ENCODE measurements around the gene JAZF1. TPM values are rescaled to one million over a fixed set of nuclear protein-coding genes. Genes with fewer than 3 reads are reported as not detected.

Gene JAZF1
- total RNA-seq, 1 donor from 2014 or later: 6.4 TPM

DNA sequence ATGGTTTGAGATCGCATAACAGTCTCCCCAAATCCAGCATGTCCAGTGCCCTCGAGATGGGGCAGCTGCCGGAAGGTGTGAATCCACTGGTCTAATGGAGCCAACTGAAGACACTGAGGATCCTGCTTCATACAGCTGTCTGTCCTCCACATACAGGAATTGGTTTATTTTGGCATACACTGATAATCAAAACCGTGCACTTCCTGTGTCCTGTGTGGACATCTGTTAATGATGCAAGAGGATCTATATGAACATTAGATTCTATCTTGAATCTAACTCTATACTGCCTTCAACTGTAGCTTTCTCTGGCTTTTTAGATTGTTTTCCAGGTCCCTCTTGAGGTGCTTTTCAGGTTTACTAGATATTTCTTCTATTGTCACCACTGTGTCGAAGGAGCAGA lies 3.0 kb upstream of the JAZF1 start:
- Mint-ChIP-seq H3K9me3 (ENCODE audit: low read depth) (no peaks in the 10 kb centered on the region), H3K4me3 (ENCODE audit: low read depth) (no peak overlapping the region)
- no peak for TF ChIP-seq CTCF (IDR thresholded peaks at IDR 0.05; ENCODE audit: unreplicated experiment)

DNA sequence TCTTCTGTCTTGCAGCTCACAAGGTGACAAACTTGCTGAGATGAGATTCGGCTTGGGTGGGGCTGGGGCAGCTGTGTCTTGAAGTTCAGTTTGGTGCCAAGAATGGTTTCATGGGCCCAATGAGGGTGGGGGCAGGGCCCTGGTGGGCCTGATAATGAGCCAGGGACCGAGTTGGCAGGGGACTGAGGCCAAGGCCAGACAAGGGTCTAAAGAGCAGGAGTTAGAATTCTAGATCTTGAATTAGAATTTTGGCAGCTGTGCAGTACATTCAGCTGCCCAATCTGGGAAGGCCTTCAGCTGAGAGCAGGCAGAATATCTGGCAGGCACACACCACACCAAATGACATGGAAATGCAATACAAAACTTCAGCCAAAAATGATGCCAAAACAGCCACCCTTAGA lies 1.5 kb upstream of the JAZF1 start:
- Mint-ChIP-seq H3K27ac (no peak overlapping the region), H3K36me3 (ENCODE audit: insufficient read depth) (no peaks in the 10 kb centered on the region), H3K4me3 (ENCODE audit: low read depth) (peak overlapping the region; percentile 49), H3K9me3 (ENCODE audit: low read depth) (no peaks in the 10 kb centered on the region), H3K27me3 (peaks cover 52% of the 10 kb centered on the region), H3K4me1 (ENCODE audit: low read depth) (peaks cover 10% of the 10 kb centered on the region)
- no peak for DNase-seq (ENCODE audit: low spot score, unreplicated experiment)
- TF ChIP-seq CTCF (IDR thresholded peaks at IDR 0.05; ENCODE audit: unreplicated experiment): no peak

More for the DNA sequence above, 3.0 kb upstream of the JAZF1 start:
- peaks cover 57% of the 10 kb centered on the region for H3K27me3 Mint-ChIP-seq
- H3K4me1 Mint-ChIP-seq (ENCODE audit: low read depth): peaks cover 7% of the 10 kb centered on the region
- DNase-seq (ENCODE audit: low spot score, unreplicated experiment): no peak
- H3K36me3 Mint-ChIP-seq (ENCODE audit: insufficient read depth): no peaks in the 10 kb centered on the region
- H3K27ac Mint-ChIP-seq: no peak overlapping the region

DNA sequence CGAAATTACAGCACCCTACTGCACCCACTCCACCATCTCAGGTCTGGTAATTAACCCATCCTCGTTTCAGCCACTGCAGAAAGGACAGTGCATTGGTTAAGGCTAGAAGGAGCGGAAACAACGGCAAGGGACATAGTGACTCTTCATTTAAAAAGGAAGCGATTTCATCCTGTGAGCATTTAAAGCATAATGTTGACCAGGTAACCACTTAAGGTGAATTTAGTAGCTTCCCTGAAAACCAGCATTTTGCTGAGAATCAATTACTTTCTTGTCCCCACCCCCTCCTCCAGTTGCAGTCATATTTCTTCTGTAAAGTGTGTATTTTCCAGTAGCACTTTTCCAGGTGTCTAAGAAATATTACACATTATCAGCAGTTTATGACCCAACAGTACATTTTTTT lies 821 bp upstream of the JAZF1 start:
- H3K27ac Mint-ChIP-seq: no peak overlapping the region
- no peak for DNase-seq (ENCODE audit: low spot score, unreplicated experiment)
- H3K4me3 Mint-ChIP-seq (ENCODE audit: low read depth): peak overlapping the region; percentile 85
- no peaks in the 10 kb centered on the region for H3K9me3 Mint-ChIP-seq (ENCODE audit: low read depth)
- peaks cover 52% of the 10 kb centered on the region for H3K27me3 Mint-ChIP-seq
- no peak for TF ChIP-seq CTCF (IDR thresholded peaks at IDR 0.05; ENCODE audit: unreplicated experiment)
- no peaks in the 10 kb centered on the region for H3K36me3 Mint-ChIP-seq (ENCODE audit: insufficient read depth)
- H3K4me1 Mint-ChIP-seq (ENCODE audit: low read depth): peaks cover 13% of the 10 kb centered on the region

DNA sequence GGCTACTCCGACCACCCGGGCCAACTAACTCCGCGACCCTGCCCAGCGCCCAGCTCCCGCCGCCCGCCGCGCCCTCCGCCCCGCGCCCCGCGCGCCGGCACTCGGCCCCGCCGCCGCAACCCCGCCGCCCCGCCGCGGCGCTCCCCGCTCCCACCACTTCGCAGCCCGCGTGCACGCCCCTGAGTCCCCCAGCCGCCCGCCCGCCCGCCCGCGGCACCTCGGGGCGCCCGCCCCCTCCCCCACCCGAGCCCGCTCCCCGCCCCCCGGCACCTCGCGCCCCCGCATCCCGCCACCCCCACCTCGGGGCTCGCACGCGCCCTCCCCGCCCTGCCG lies 598 bp downstream of the JAZF1 start:
- no peak for DNase-seq (ENCODE audit: low spot score, unreplicated experiment)
- no peaks in the 10 kb centered on the region for H3K9me3 Mint-ChIP-seq (ENCODE audit: low read depth)
- H3K27ac Mint-ChIP-seq: no peak overlapping the region
- H3K4me3 Mint-ChIP-seq (ENCODE audit: low read depth): no peak overlapping the region
- TF ChIP-seq CTCF (IDR thresholded peaks at IDR 0.05; ENCODE audit: unreplicated experiment): no peak
- peaks cover 46% of the 10 kb centered on the region for H3K27me3 Mint-ChIP-seq
- peaks cover 13% of the 10 kb centered on the region for H3K4me1 Mint-ChIP-seq (ENCODE audit: low read depth)
- H3K36me3 Mint-ChIP-seq (ENCODE audit: insufficient read depth): no peaks in the 10 kb centered on the region

DNA sequence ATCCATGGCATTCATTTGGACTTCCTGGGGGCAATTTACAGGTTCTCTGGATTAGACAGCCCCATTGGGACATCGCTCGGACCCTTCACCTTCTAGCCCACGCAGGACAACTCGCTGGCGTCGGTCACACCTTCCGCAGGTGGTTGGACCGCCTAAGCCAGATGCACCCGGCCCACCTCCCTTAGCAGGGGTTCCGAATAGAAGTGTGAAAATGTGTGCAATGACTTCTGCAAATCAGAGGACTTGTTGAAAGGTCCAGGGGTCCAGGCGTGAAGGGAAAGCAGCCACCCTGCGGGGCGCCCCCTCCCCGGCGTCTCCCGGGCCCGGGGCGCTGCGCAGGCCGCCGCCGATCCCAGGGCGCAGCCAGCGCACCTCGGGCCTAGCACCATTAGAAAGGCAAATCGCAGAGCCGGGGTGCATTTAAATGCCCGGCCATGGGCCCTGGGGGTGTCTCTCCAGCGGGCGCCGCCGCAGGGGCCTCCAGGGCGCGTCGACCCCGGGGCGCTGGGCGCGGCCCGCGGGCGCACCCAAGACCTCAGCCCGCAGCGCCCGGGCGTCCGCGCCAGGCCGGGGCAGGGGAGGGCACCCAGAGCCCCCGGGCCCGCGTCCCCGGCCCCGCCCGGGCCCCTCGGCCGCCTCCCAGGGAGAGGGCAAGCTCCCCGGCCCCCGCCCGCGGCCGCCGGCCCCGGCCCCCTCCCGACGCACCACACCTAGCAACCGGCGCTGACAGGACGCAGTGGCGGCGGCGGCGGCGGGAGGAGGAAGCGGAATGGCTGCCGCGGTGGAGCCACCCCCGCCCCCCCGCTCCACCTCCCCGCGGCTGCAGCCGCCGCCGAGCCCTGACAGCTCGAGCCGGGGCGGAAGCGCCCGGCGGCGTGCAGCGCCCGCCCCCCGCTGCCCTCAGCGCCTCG lies 1.2 kb downstream of the JAZF1 start:
- H3K9me3 Mint-ChIP-seq (ENCODE audit: low read depth): no peaks in the 10 kb centered on the region
- peaks cover 13% of the 10 kb centered on the region for H3K4me1 Mint-ChIP-seq (ENCODE audit: low read depth)
- H3K27me3 Mint-ChIP-seq: peaks cover 41% of the 10 kb centered on the region
- DNase-seq (ENCODE audit: low spot score, unreplicated experiment): peak; percentile 45
- no peaks in the 10 kb centered on the region for H3K36me3 Mint-ChIP-seq (ENCODE audit: insufficient read depth)
- peak overlapping the region; percentile 77 for H3K4me3 Mint-ChIP-seq (ENCODE audit: low read depth)
- no peak overlapping the region for H3K27ac Mint-ChIP-seq
- TF ChIP-seq CTCF (IDR thresholded peaks at IDR 0.05; ENCODE audit: unreplicated experiment): no peak

Measured in progenitor cell of endocrine pancreas (in vitro differentiated cells).